ACHN (cell line): ENCODE data around the gene SRGAP3.

Source experiments
- DNase-seq: peaks from one replicate; pipeline ENCODE4 v3.0.0-alpha.2; 2015
- in situ Hi-C: cut with HindIII; loops from 2 replicates; pipeline ENCODE4 v1.10.0; 2017; ENCODE audit warnings: low sequenced_read_pairs, low pct_ligation_motif_present, low pct_unique_long_range_greater_than_20kb

Gene SRGAP3

GRCh38 chr3:9208605-9209152, 40.8 kb downstream of the SRGAP3 start:
- in situ Hi-C loops, result no loop called here
- no peak for DNase-seq

GRCh38 chr3:9207116-9207763, 42.2 kb downstream of the SRGAP3 start:
- DNase-seq, result no peak
- in situ Hi-C loops, result no loop called here

- DNase-seq, result no peak
- in situ Hi-C loops, result no loop called here
Observed at GRCh38 chr3:9206287-9206686, 43.2 kb downstream of the SRGAP3 start.

GRCh38 chr3:9205345-9206143, 43.9 kb downstream of the SRGAP3 start:
- in situ Hi-C loops, result no loop called here
- no peak for DNase-seq

GRCh38 chr3:9204253-9204992, 45.0 kb downstream of the SRGAP3 start:
- DNase-seq, result no peak
- in situ Hi-C loops, result no loop called here

- no peak for DNase-seq
- in situ Hi-C loops, result no loop called here
Observed at GRCh38 chr3:9203317-9203716, 46.1 kb downstream of the SRGAP3 start.

- no peak for DNase-seq
- in situ Hi-C loops, result no loop called here
Observed at GRCh38 chr3:9202546-9202945, 46.9 kb downstream of the SRGAP3 start.

- in situ Hi-C loops, result no loop called here
- DNase-seq, result no peak
Observed at GRCh38 chr3:9201955-9202354, 47.5 kb downstream of the SRGAP3 start.

GRCh38 chr3:9201266-9201665, 48.2 kb downstream of the SRGAP3 start:
- in situ Hi-C loops, result no loop called here
- no peak for DNase-seq

- in situ Hi-C loops, result no loop called here
- no peak for DNase-seq
Observed at GRCh38 chr3:9199775-9200174, 49.7 kb downstream of the SRGAP3 start.

- in situ Hi-C loops, result no loop called here
- DNase-seq, result no peak
Observed at GRCh38 chr3:9198899-9199335, 50.5 kb downstream of the SRGAP3 start.

GRCh38 chr3:9198261-9198660, 51.2 kb downstream of the SRGAP3 start:
- no peak for DNase-seq
- in situ Hi-C loops, result no loop called here

- in situ Hi-C loops, result no loop called here
Observed at GRCh38 chr3:9196020-9196419, 53.4 kb downstream of the SRGAP3 start.

GRCh38 chr3:9195390-9195789, 54.1 kb downstream of the SRGAP3 start:
- DNase-seq, result no peak
- in situ Hi-C loops, result no loop called here

More at GRCh38 chr3:9196020-9196419, 53.4 kb downstream of the SRGAP3 start:
- DNase-seq, result no peak

- in situ Hi-C loops, result no loop called here
- DNase-seq, result no peak
Observed at GRCh38 chr3:9194509-9195184, 54.8 kb downstream of the SRGAP3 start.

- no peak for DNase-seq
- in situ Hi-C loops, result no loop called here
Observed at GRCh38 chr3:9193633-9194195, 55.7 kb downstream of the SRGAP3 start.

GRCh38 chr3:9193211-9193610, 56.2 kb downstream of the SRGAP3 start:
- in situ Hi-C loops, result no loop called here

GRCh38 chr3:9192248-9193025, 57.0 kb downstream of the SRGAP3 start:
- in situ Hi-C loops, result no loop called here
- peak; percentile 7 for DNase-seq

More at GRCh38 chr3:9193211-9193610, 56.2 kb downstream of the SRGAP3 start:
- DNase-seq, result no peak
